Measurements from ENCODE around the gene NOS2.

Gene NOS2

GRCh38 chr17:27768858-27769410, 31.4 kb downstream of the NOS2 start:
- H3K27me3 ChIP-seq (ENCODE audit: insufficient read depth, low read depth) = no peaks in the 10 kb centered on the region; the same call in 1 of the 2 replicates
- H3K9ac ChIP-seq = no peak overlapping the region
- H3K79me2 ChIP-seq (ENCODE audit: insufficient read depth, low read depth) = no peaks in the 10 kb centered on the region
- no peaks in the 10 kb centered on the region for H3K4me1 ChIP-seq (ENCODE audit: low read depth, poor library complexity, severe bottlenecking)
- no peaks in the 10 kb centered on the region for H4K20me1 ChIP-seq (ENCODE audit: insufficient read depth)
- no peak overlapping the region for H2AFZ ChIP-seq (ENCODE audit: low read depth)
- H3K27ac ChIP-seq = no peak overlapping the region
- no peak overlapping the region for H3K4me3 ChIP-seq (IDR thresholded peaks at IDR 0.05; ENCODE audit: insufficient read depth, low read depth, low read length)
- no peak overlapping the region for H3K4me2 ChIP-seq
- H3K36me3 ChIP-seq (ENCODE audit: insufficient read depth) = no peaks in the 10 kb centered on the region
- no peak for TF ChIP-seq CTCF (conservative IDR thresholded peaks at IDR 0.05; ENCODE audit: low read depth, low read length)

DNA sequence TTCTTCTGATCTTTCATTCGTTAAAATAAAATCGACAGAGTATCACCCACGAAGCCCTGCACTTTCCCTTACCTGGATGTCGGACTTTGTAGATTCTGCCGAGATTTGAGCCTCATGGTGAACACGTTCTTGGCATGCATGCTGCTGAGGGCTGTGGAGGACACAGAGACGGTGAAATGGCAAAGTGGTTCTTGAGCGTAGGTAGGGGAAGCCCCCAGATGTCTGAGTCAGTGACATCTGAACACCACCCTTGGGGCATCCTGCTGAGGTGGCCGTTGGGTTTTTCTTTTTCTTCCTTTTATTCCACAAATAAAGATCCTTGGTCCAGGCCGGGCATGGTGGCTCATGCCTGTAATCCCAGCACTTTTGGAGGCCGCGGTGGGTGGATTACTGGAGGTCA, 33.9 kb downstream of the NOS2 start:
- H4K20me1 ChIP-seq (ENCODE audit: insufficient read depth) = no peaks in the 10 kb centered on the region
- H3K27me3 ChIP-seq (ENCODE audit: insufficient read depth, low read depth) = peaks cover 11% of the 10 kb centered on the region; the same call in 1 of the 2 replicates
- H3K4me2 ChIP-seq = no peak overlapping the region
- H3K79me2 ChIP-seq (ENCODE audit: insufficient read depth, low read depth) = no peaks in the 10 kb centered on the region
- H2AFZ ChIP-seq (ENCODE audit: low read depth) = no peak overlapping the region
- TF ChIP-seq CTCF (conservative IDR thresholded peaks at IDR 0.05; ENCODE audit: low read depth, low read length) = no peak
- no peak overlapping the region for H3K4me3 ChIP-seq (IDR thresholded peaks at IDR 0.05; ENCODE audit: insufficient read depth, low read depth, low read length)
- H3K4me1 ChIP-seq (ENCODE audit: low read depth, poor library complexity, severe bottlenecking) = no peaks in the 10 kb centered on the region
- H3K27ac ChIP-seq = no peak overlapping the region
- H3K36me3 ChIP-seq (ENCODE audit: insufficient read depth) = no peaks in the 10 kb centered on the region
- H3K9ac ChIP-seq = no peak overlapping the region

DNA sequence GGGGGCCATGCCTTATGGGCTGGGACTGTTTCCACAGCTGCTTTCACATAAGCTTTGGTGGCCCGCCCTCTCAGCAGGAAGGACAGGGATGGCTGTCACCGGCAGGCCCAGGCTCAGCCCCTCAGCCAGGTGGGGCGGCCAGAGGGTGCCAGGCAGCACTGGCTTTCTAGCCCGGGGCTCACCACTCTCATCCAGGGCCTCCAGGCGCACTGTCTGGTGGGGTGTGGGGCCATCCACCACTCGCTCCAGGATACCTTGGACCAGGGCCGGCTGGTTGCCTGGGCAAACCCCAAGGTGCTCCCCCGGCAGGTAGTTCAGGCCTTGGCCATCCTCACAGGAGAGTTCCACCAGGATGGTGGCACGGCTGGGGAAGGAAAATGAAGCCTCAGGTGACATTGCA, 35.0 kb downstream of the NOS2 start:
- no peaks in the 10 kb centered on the region for H3K4me1 ChIP-seq (ENCODE audit: low read depth, poor library complexity, severe bottlenecking)

DNA sequence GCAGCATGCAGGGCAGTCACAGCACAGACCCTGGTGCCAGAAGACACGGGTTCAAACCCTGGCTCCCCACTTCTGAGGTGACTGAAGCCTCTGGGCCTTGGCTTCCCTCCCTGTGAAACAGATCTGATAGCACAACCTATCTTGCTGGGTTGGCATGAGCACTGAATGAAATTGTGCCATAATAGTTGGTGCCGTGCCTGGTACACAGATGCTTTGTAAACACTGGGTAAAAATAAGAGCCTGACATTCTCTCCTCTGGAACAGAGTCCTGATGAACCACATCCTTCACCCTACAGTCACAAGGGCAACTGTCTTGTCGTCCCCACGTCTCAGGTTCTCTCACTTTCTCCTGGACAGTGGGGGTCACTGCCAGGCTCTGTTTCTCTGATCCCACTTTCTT, 35.7 kb downstream of the NOS2 start:
- no peaks in the 10 kb centered on the region for H3K4me1 ChIP-seq (ENCODE audit: low read depth, poor library complexity, severe bottlenecking)
- no peak overlapping the region for H2AFZ ChIP-seq (ENCODE audit: low read depth)
- H3K27me3 ChIP-seq (ENCODE audit: insufficient read depth, low read depth) = peaks cover 11% of the 10 kb centered on the region; the same call in 1 of the 2 replicates
- H3K9ac ChIP-seq = no peak overlapping the region
- no peaks in the 10 kb centered on the region for H3K79me2 ChIP-seq (ENCODE audit: insufficient read depth, low read depth)
- no peak for TF ChIP-seq CTCF (conservative IDR thresholded peaks at IDR 0.05; ENCODE audit: low read depth, low read length)
- no peak overlapping the region for H3K4me3 ChIP-seq (IDR thresholded peaks at IDR 0.05; ENCODE audit: insufficient read depth, low read depth, low read length)
- no peak overlapping the region for H3K27ac ChIP-seq
- H3K4me2 ChIP-seq = no peak overlapping the region
- H4K20me1 ChIP-seq (ENCODE audit: insufficient read depth) = no peaks in the 10 kb centered on the region
- H3K36me3 ChIP-seq (ENCODE audit: insufficient read depth) = no peaks in the 10 kb centered on the region

More for the DNA sequence above, 35.0 kb downstream of the NOS2 start:
- no peak overlapping the region for H3K4me2 ChIP-seq
- H3K4me3 ChIP-seq (IDR thresholded peaks at IDR 0.05; ENCODE audit: insufficient read depth, low read depth, low read length) = no peak overlapping the region
- no peak overlapping the region for H3K9ac ChIP-seq
- no peaks in the 10 kb centered on the region for H4K20me1 ChIP-seq (ENCODE audit: insufficient read depth)
- TF ChIP-seq CTCF (conservative IDR thresholded peaks at IDR 0.05; ENCODE audit: low read depth, low read length) = no peak
- peaks cover 11% of the 10 kb centered on the region; the same call in 1 of the 2 replicates for H3K27me3 ChIP-seq (ENCODE audit: insufficient read depth, low read depth)
- H2AFZ ChIP-seq (ENCODE audit: low read depth) = no peak overlapping the region
- no peaks in the 10 kb centered on the region for H3K36me3 ChIP-seq (ENCODE audit: insufficient read depth)
- no peaks in the 10 kb centered on the region for H3K79me2 ChIP-seq (ENCODE audit: insufficient read depth, low read depth)
- no peak overlapping the region for H3K27ac ChIP-seq
